Skin of body (tissue), 2 donors: ENCODE measurements around the gene SASH3. TPM values are rescaled to one million over a fixed set of nuclear protein-coding genes. Genes with fewer than 3 reads are reported as not detected.

ENCODE experiments used
- DNase-seq: peaks from one replicate; lab custom pipeline; 2025; lab: John Stamatoyannopoulos, UW
- total RNA-seq: library from RNA; depleted of rRNA; stranded (reverse); fragments of >200 nt; gene quantifications from one replicate; pipeline ENCODE4 v1.2.3, GENCODE V29; 2014

SASH3 gene
- total RNA-seq, 1 donor from 2014 or later = 3.0 TPM

DNA sequence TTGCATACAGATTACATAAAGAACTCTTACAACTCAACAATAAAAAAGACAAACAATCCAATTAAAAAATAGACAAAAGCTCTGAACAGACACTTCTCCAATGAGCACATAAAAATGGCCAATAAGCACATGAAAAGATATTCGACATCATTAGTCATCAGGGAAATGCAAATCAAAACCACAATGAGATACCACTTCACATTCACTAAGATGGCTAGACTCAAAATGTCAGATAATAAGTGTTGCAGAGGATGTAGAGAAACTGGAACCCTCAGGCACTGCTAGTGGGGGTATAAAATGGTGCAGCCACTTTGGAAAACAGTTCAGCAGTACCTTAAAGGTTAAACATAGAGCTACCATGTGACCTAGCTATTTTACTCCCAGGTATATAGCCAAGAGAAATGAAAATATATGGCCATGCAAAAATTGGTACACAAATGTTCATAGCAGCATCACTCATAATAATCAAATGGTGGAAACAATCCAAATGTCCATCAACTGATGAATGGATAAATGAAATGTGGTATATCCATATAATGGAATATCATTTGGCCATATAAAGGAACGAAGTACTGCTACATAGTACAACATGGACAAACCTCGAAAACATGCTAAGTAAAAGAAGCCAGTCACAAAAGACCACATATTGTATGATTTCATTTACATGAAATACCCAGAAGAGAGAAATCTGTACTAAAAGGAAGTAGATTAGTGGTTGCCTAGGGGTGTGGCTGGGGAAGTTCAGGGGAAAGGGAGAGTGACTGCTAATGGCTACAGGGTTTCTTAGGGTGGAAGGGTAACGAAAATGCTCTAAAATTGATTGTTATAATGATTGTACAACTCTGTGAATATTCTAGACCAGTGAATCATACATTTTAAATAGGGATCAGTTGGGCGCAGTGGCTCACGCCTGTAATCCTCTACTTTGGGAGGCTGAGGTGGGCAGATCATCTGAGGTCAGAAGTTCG is 29.4 kb downstream of the SASH3 start:
- no peak for DNase-seq

DNA sequence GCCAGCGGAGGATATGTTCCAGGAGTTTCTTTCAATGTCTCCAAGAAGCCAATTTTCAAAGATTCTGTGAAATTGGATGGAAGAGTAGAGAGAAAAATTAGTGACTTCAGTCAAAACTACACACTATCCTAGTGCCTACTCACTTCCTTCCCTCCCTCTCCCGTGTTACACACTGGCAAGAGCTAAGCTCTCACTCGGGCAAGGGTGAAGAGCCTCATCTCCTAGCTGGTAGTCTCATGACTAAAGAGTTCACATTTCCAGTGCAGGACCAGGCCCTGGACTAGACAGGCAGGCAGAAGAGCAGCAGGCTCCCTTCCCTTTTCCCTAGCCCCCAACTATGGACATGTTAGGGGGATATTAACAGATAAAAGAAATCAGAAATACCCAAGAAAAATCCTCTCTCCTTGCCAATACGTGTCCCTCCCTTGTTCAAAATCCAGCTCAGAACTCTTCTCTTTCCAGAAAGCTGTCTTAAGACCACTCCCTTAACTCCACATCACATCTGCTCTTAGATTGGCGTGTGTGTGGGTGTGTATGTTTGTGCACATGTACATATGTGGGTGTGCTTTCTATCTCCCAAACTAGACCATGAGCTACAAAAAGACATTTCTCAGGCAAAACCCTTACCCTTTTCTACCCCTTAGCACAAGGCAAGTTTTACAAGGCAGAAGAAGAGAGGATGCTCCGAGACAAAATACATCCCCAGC is 34.1 kb downstream of the SASH3 start:
- no peak for DNase-seq

DNA sequence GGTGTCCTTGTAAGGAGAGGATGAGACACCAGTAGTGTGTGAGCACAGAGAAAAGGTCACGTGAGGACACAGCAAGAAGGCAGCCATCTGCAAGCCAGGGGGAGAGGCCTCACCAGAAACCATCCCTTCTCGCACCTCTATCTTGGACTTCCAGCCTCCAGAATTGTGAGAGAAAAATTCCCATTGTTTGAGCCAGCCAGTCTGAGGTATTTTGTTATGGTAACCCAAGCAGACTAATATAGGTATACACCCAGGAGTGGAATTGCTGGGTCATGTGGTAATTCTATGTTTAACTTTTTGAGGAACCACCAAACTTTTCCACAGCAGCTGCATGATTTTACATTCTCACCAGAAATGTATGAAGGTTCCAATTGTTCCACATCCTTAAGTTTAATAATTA is 38.4 kb downstream of the SASH3 start:
- no peak for DNase-seq

DNA sequence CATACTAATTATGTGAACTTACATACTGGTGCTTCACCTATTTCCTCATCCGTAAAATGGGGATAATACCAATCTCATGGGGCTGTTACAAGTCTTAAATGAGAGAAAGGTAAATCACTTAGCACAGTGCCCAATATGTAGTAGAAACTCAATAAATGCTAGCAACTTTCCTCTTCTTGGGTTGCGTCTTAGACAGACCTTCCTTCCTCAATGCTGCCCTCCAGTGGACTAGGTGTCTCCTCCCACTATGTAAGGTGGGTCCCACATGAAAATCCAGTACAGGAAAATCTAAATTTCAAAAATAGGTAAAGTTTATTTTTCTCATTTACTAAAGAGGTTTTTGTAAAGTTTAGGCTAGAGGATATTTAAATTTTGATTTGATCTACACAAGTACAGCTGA is 43.4 kb downstream of the SASH3 start:
- no peak for DNase-seq

DNA sequence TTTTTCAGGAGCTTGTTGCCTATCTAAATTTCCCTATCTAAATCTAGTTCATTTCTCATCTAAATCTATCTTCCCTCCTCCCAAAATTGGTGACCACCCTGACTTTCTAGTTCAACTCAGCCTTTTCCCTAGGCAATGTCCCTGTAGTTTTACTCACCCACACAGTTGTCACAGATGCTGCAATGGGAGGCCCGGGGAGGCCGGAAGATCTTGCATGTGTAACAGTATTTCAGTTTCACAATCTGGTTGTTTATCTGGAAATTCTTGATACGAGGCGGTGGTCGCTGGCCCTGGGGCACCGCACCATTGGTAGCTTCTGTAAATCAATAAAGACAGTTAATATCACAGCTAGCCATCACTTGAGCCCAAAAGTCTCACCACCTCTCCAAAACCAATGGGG is 43.8 kb downstream of the SASH3 start:
- DNase-seq = no peak

- no peak for DNase-seq
Observed at GRCh38 chrX:129824620-129825019, 44.9 kb downstream of the SASH3 start.

DNA sequence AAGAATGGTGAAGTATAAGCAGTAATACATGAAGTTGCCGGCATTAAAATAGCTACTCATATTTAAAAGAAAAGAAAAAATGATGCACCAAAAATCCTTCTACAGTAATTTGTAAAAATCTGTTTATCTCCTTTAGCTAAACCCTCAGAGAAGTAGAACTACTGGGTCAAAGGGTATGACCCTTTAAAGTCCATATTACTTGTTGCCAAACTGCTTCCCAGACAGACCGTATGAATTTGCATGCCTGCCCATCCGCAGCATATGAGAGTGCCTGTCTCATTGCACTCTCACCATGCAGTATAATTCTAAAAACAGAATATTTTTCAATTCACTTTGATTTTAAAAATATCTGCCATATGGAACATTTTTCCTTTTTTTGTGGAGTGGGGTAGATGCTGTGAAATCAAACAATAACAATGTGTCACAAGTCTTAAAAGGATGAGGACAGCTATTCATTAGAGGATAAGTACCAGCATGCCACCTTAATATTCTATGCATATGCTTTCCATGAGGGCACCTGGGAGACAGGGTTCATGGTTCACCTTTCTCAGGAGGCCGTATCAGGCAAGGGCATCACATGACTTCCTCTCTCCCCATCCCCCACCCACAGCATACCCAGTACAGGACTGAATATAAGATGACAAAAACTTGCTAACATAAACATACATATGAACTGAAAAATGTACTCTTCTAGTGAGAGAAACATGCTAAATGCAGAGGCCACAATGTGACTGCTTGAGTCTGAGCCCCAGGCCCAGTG is 46.2 kb downstream of the SASH3 start:
- no peak for DNase-seq

DNA sequence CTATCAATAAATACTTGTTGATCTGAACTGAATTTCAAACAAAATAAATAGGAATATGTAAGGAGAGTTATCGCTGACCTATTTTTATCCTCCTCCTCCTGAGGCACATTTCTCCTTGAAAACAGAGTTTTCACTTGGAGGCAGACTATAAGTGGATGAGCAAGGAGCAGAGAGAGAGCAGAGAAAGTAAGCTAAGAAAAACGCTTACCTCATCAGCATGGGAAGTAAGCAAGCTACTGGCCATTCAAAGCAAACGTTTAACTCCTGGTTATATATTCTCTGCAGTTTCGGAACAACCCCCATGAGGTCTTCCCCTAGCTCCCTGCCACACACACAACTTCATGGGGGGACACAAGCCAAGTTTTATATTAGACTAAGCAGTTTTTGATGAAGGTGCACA is 50.7 kb downstream of the SASH3 start:
- no peak for DNase-seq

- DNase-seq = peak; percentile 53
Observed at GRCh38 chrX:129831091-129831885, 51.5 kb downstream of the SASH3 start.

DNA sequence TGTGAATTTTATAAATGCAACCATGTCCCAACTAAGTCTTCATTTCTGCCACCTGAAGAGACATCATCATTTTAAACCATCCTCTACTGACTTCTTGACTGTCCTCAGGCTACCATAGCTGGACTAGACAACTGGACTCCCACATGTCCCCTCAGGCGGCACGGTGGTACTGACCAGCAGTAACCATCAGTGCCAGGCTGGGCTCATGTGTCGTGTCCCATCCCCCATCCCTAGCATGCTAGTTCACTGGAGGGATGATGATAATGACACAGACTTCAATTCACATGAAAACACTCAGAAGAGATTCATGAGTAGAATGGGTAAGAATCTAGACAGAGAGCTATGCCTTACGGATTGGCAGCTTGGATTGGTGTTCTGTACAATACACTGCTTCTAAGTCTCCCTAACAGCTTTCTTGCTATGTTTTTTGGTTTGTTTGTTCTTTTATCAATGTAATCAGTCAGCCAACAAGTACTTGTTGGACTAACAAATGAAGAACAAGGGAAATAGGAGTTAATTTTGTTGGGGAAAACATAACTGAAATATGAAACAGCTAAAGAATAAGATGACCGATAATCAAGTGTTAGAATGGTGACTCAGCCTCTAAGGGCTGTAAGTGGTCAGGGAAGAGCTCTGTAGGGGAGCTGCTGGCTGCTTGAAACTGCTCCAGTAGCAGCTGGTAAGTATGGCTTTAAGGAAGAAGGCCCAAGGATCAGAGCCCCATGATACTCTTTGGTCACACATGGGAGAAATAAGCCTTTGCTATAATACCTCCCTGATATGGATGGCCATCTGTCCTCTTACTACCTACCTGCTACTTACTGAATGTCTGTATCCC is 53.6 kb downstream of the SASH3 start:
- no peak for DNase-seq

- DNase-seq = no peak
Observed at GRCh38 chrX:129836827-129837226, 57.1 kb downstream of the SASH3 start.

DNA sequence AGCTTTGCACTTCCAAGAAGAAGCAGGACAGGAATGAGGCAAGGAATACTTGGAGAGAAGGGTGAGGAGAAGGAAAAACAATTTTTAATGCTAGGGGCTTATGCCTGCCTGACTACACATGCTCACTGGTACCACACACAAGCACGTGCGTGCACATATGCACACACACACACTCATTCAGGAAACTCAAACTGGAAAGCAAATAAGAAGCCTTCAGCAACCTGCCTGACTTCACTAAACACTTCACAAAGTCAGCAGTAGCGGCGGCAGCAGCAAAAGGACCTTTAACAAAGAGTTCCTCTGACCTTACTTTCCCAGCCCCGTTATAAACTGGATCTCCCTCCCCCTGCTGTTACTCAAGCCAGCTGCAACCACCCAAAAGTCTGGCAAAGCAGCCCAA is 60.6 kb downstream of the SASH3 start:
- no peak for DNase-seq

- no peak for DNase-seq
Observed at GRCh38 chrX:129842510-129843208, 62.9 kb downstream of the SASH3 start.

GRCh38 chrX:129843209-129843458 is 63.4 kb downstream of the SASH3 start:
- no peak for DNase-seq

DNA sequence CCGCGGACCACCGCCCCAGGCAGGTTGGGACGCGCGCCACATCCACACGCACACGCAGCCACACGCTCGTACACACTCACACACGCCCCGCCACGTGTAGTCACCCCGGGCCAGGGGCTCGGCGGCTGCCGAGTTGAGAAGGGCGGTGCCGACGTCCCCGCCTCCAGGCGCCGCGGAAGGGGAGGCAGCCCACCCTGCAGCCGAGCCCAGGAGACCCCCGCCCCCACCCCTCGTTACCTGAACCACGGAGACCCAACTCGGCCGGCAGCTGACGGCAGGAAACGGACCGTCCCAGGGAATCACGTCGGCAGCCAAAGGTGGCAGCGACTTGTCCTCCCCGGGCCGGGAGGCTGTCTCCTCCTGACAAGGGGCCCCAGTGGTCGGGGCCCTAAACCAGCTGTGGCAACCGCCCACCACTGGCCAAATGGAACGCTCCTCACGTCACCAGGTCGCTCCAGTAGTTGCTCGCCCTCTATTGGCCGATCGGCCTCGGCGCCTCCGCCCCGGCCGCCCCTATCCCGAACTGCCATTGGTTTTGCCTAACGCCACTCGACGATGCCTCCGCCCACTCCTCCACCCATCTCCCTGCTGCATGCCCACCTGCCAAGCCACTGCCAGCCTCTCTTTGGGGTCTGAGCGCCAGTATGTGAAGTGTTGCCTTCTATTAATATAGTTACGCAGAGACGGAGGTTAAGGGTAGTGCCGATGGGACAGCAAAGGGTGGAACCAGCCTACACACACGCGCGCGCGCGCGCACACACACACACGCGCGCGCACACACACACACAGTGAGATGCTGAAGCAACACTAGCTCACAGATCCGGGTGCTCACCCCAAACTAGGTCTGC is 63.9 kb downstream of the SASH3 start, which contains the start of gene ZDHHC9:
Gene ZDHHC9, minus strand, starts transcription at position 428 of the 848 bp plus-strand sequence. CDS start 1,941 bp downstream, outside the sequence.
- peak; percentile 84 for DNase-seq
